ENCODE measurements around the gene ENTHD1.

ENTHD1 gene, protein sequence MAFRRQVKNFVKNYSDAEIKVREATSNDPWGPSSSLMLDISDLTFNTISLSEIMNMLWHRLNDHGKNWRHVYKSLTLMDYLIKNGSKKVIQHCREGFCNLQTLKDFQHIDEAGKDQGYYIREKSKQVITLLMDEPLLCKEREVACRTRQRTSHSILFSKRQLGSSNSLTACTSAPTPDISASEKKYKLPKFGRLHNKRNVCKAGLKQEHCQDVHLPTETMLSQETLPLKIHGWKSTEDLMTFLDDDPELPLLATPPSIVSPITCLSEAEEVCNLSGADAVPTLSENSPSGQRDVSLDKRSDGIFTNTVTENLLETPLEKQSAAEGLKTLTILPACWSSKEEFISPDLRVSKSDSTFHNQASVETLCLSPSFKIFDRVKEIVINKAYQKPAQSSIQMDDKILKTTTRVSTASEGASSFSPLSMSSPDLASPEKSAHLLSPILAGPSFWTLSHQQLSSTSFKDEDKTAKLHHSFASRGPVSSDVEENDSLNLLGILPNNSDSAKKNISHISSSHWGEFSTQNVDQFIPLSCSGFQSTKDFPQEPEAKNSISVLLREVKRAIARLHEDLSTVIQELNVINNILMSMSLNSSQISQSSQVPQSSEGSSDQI

GRCh38 chr22:39893526-39893925 lies at the start of gene ENTHD1:
Gene ENTHD1 (minus strand): TSS chr22:39893760. CDS start chr22:39887748, 6,012 bp downstream.
- no peak for DNase-seq (ENCODE audit: low read depth in 1 of 2, low spot score in 1 of 2)

DNA sequence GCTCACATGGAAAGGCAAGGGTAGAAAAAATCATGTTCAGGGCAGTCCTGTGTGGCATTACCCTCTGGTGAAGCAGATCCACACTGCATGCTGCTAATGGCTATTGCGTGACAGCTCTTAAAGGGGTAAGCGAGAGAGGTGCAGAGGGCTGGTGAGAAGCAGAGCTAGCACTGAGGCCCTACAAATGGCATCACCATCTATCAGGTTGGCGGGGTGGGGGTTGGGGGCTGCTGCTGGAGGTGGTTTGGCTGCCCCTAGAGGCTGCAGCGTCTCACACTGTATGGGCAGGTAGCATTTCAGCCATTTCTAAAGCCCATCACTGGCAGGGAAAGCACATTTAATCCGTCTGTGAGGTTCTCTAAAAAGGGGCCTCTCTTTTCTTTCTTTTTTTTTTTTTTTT lies 49.8 kb upstream of the ENTHD1 start:
- DNase-seq (ENCODE audit: low read depth in 1 of 2, low spot score in 1 of 2) = no peak

DNA sequence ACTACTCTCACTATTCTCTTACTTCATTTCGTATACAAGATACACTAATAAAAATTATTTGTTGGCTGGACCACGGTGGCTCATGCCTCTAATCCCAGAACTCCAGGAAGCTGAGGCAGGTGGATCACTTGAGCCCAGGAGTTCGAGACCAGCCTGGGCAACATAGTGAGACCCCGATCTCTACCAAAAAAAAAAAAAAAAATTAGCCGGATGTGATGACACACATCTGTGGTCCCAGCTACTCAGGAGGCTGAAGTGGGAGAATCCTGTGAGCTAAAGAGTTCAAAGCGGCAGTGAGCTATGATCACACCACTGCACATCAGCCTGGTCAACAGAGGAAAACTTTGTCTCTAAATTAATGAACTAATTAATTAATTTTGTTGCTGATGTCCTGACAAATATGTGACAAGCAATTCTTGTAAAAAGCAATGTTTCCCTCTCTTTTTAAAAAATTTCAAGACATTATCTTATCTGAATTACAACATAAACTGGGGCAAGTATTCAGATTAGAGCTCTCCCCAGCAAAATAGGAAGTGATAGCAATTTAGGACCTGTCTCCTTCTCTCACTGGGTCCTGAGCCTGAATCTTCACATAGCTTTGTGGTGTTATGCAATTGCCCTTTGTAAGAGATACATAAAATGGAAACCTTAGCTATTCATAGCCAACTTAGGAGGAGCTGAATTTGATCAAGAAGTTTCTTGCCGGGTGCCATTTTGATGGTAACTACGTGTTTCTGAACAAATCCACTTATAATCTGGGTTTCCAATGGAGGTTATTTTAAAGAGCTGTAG lies 49.1 kb upstream of the ENTHD1 start:
- no peak for DNase-seq (ENCODE audit: low read depth in 1 of 2, low spot score in 1 of 2)

GRCh38 chr22:39941601-39942000 lies 48.0 kb upstream of the ENTHD1 start:
- no peak for DNase-seq (ENCODE audit: low read depth in 1 of 2, low spot score in 1 of 2)

DNA sequence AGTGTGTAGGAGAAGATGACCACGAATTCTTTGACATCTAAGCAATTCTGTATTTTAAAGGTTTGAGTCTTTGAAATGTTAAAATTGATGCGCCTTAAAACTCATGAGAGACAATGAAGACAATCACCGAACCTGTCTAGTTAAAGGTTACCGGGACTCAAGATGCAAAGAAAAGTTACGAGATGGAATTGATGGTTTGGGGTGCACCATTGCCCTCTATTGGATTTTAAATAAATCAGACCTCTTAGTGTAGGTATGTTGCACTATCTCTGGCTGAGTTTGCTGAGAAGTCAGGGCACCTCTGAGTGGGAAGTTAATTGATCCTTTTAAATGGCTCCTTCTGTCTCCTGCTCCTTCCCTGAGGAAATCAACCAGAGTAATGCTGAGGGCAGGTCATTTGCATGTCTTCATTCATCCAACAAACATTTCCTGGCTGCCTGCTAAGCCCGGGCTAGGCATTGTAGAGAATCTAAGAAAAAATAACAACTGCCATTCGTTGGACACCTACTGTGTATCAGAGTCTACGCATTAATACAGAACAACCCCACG lies 47.3 kb upstream of the ENTHD1 start:
- no peak for DNase-seq (ENCODE audit: low read depth in 1 of 2, low spot score in 1 of 2)

DNA sequence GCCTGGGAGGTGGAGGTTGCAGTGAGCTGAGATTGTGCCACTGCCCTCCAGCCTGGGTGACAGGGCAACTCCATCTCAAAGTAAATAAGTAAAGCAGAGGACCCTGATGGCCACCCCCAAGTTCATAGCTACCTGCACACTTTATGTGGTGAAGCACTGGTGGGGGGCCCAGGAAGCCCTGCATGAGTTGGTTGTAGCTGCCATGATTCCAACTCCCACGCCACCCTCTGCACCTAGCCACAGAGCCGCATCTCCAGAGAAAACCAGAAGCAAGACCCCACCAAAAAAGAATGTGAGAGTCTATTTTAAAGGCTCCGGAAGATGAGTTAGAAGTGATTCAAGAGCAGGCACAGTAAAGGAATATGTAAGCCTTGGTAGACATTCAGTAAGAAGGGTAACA lies 46.3 kb upstream of the ENTHD1 start:
- DNase-seq (ENCODE audit: low read depth in 1 of 2, low spot score in 1 of 2) = no peak

DNA sequence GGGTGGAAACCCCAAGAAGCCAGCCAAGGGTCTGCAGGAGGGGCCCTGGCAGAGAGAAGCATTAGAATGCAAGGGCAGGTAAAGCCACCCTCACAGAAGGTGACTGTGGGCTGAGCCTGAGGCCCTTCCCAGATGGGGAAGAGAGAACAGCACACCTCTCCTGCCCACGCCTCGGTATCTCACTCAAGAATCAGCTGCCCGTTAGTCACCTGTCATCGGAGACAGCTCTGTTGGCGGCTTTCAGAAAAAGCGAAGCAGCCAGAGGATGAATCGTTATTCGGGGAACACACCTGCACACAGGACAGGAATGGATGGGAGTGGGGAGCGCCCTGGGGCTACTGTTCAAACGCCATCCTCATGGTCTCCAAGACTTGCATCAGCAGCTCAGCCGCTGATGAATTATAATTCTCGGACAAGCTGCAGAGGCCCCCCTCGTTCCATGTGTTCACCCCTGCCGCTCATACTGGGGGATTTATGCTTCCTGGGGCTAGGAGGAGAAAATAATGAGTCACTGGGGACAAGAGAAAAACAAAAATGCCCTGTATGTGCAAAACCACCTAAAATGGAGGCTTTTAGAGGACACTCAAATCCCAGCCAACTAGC lies 45.0 kb upstream of the ENTHD1 start:
- peak in 1 of 2 donors; percentile 30 for DNase-seq (ENCODE audit: low read depth in 1 of 2, low spot score in 1 of 2)

GRCh38 chr22:39937906-39938305 lies 44.3 kb upstream of the ENTHD1 start:
- DNase-seq (ENCODE audit: low read depth in 1 of 2, low spot score in 1 of 2) = no peak

DNA sequence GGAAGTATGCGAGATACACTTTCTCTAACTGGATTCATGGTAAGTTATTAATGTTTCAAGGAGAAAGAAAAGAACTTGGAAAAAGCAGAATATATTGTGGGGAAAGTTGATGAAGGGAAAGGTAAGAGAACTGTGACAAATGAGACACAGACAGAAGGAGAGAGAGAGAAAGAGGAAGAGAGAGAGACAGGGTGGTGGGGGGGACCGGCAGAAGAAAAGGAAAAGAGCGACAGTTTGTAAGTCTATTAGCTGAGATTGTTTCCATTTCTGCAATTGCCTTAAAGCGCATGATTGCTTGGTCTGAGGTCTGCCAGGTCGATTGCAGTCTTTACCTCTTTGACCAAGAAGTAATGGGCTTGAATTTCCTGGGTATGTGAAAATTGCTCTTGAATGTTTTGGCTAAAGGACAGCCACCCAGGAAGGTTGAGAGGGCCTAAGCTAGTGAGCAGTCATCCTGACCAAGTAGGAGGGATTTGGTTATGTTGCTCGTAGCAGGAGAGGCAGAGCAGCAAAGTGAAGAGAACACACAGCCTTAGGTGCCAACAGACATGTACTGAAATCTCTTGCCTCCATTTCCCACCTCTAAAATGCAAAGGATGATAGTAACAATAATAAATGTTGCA lies 43.1 kb upstream of the ENTHD1 start:
- DNase-seq (ENCODE audit: low read depth in 1 of 2, low spot score in 1 of 2) = no peak

- no peak for DNase-seq (ENCODE audit: low read depth in 1 of 2, low spot score in 1 of 2)
These were observed 42.1 kb upstream of the ENTHD1 start for GRCh38 chr22:39935612-39936011.

- DNase-seq (ENCODE audit: low read depth in 1 of 2, low spot score in 1 of 2) = no peak
These were observed 41.6 kb upstream of the ENTHD1 start for GRCh38 chr22:39935116-39935515.

- DNase-seq (ENCODE audit: low read depth in 1 of 2, low spot score in 1 of 2) = no peak
These were observed 40.2 kb upstream of the ENTHD1 start for GRCh38 chr22:39933741-39934140.

- DNase-seq (ENCODE audit: low read depth in 1 of 2, low spot score in 1 of 2) = no peak
These were observed 39.5 kb upstream of the ENTHD1 start for GRCh38 chr22:39932918-39933649.

- DNase-seq (ENCODE audit: low read depth in 1 of 2, low spot score in 1 of 2) = no peak
These were observed 38.6 kb upstream of the ENTHD1 start for GRCh38 chr22:39932166-39932565.

GRCh38 chr22:39931251-39931650 lies 37.7 kb upstream of the ENTHD1 start:
- no peak for DNase-seq (ENCODE audit: low read depth in 1 of 2, low spot score in 1 of 2)

DNA sequence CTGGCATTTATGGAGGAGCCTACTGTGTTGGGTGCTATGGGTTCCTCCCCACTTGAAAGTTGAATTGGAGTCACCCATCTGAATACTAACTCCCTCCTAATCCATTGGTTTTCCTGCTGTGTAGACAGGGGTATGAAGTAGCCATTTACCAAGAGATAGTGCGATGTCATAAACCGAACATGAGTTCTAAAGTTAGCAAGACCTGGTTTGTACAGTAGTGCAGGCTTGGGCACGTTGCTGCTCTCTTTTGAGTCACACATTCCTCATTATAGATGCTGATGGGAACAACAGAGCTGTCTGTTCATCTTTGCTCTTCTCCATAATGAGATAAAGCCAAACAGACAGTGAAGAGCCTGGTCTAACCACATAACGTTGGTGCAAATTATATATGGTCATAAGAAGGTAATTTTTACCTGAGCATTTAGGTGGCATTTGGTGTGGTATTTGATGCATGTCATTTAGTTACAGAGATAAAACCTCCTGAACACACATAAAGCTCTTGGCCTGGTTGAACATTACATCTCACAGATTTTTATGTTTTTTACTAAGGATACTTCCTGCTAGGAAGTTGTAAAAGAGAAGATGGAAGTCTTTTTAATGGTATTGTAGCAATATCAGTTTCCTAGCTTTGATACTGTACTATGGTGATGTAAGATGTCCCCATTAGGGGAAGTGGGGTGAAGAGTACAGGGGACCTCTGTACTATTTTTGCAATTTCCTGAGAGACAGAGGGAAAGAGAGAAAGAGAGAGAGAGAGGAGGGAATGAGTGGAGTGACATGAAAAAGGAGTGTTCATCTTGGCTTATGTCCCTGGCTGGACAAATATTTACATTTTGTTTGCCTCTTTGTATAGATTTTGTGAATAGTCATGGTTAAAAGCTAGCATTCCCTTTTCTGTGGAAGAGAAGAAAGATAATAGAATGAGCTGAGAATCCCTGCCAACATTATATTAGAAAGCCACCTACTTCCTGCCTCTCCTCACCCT lies 35.3 kb upstream of the ENTHD1 start:
- no peak for DNase-seq (ENCODE audit: low read depth in 1 of 2, low spot score in 1 of 2)

DNA sequence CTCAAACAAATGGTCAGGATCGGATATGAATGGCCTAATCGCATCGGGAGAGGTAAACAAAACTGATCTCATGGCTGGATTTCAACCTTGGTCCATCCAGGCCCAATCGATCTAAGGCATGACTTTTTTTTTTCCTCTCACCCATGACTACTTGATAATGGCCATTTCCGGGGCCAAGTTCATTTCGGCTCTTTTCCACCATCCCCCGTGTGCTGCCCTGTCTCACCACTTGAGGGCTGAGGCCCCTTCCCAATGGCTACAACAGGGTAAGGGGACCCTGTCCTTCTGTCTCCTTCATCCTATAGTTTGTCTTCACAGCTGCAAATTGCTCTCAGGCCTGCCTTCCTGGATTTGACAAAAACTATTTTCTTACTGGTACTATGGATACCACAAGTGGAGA lies 34.0 kb upstream of the ENTHD1 start:
- no peak for DNase-seq (ENCODE audit: low read depth in 1 of 2, low spot score in 1 of 2)

DNA sequence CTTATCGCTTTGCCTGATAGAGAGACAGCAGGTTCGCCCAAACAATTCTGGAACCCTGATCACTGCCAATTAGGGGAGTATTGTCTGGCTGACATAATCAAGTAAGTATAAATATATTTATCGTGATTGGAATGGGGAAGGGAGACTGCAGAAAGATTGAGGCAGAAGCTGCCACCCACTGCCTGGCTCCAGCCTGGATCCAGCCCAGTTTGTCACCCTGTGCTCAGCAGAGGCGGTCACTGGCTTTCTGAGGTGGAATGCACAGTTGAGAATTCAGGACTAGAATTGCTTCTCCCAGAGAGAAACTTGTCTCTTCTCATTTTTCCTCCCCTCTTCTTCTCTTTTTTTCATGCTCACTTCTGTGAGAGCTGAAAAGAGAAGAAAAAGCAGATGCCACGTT lies 33.2 kb upstream of the ENTHD1 start:
- no peak for DNase-seq (ENCODE audit: low read depth in 1 of 2, low spot score in 1 of 2)

Data from activated T-helper 1 cell treated with anti-CD3 and anti-CD28 coated beads, Interleukin-2, amount 50 U/mL, for 16 hours (primary cell).